Spleen (tissue), 11 donors: ENCODE results near the gene P2RY12. TPM values are rescaled to one million over a fixed set of nuclear protein-coding genes. Genes with fewer than 3 reads are reported as not detected.

ENCODE experiments used
- DNase-seq: peaks from one replicate; pipeline ENCODE4 v3.0.0-alpha.2; 2020
- H3K27ac ChIP-seq, 8 donors: fragments of 200-600 bp; sonication (generic) in 7 of 8; 1 replicate in 4 of 8; 2 replicates in 4 of 8; pipeline versions ENCODE4 v1.5.0 to v1.8.0; 2016 to 2021; ENCODE audit warnings: inconsistent platforms in 4 of 8, mild to moderate bottlenecking in 4 of 8, moderate library complexity in 1 of 8
- H3K27me3 ChIP-seq, 7 donors: fragments of 200-600 bp; sonication (generic) in 6 of 7; replicated peaks in 1 of 7; 1 replicate in 4 of 7; 2 replicates in 3 of 7; pipeline versions ENCODE4 v1.5.0 to v1.8.0; 2016 to 2021; ENCODE audit warnings: inconsistent platforms in 3 of 7, mild to moderate bottlenecking in 1 of 7
- H3K36me3 ChIP-seq, 6 donors: fragments of 200-600 bp; sonication (generic) in 5 of 6; 1 replicate in 4 of 6; 2 replicates in 2 of 6; pipeline versions ENCODE4 v1.5.0 to v1.8.0; 2016 to 2021; ENCODE audit warnings: inconsistent platforms in 2 of 6
- H3K4me1 ChIP-seq, 6 donors: fragments of 200-600 bp; sonication (generic) in 5 of 6; 1 replicate in 3 of 6; 2 replicates in 3 of 6; pipeline versions ENCODE4 v1.5.0 to v1.8.0; 2016 to 2021; ENCODE audit warnings: inconsistent platforms in 3 of 6
- H3K4me3 ChIP-seq, 8 donors: fragments of 200-600 bp; sonication (generic) in 7 of 8; 1 replicate in 4 of 8; 2 replicates in 4 of 8; pipeline versions ENCODE4 v1.5.0 to v1.8.0; 2016 to 2021; ENCODE audit warnings: inconsistent platforms in 4 of 8, mild to moderate bottlenecking in 4 of 8, moderate library complexity in 2 of 8
- H3K9me3 ChIP-seq, 8 donors: fragments of 200-600 bp; sonication (generic) in 7 of 8; 1 replicate in 4 of 8; 2 replicates in 4 of 8; pipeline versions ENCODE4 v1.5.0 to v1.8.0; 2016 to 2021; ENCODE audit warnings: inconsistent platforms in 4 of 8
- CTCF ChIP-seq, 11 experiments: fragments of 200-600 bp in 7 of 11; fragments of 450-650 bp in 4 of 11; sonication (generic) in 4 of 11; IDR thresholded peaks in 8 of 11; conservative IDR thresholded peaks in 3 of 11; 1 replicate in 7 of 11; 2 replicates in 4 of 11; pipeline versions ENCODE4 v1.4.0 to v1.8.0; 2016 to 2021; ENCODE audit warnings: antibody characterized with exemption in 11 of 11, inconsistent platforms in 4 of 11, mild to moderate bottlenecking in 1 of 11
- POLR2A ChIP-seq, 3 donors: fragments of 450-650 bp; IDR thresholded peaks; one replicate each; pipeline ENCODE4 v1.5.1; 2017; ENCODE audit warnings: antibody characterized with exemption in 3 of 3, mild to moderate bottlenecking in 1 of 3
- POLR2AphosphoS5 ChIP-seq, 3 donors: sonication (generic); formaldehyde crosslinking; IDR thresholded peaks; one replicate each; pipeline ENCODE4 v1.5.1; 2017; ENCODE audit warnings: antibody characterized with exemption in 3 of 3
- WGBS, 5 donors: extraction: QIAGEN DNeasy Blood & Tissue Kit in 3 of 5; methylation state at CpG; one replicate each; pipeline versions ENCODE4 v1.1.5 to v1.1.7; 2013 to 2018; 5-methylcytosine and 5-hydroxymethylcytosine counted together
- intact Hi-C: fragments of 100-400 bp; cut with DNase I; formaldehyde crosslinking; loops from one replicate; pipeline ENCODE4 v1.15.0; 2023; ENCODE audit warnings: low total_unique reads
- polyA plus RNA-seq, 3 donors: library from polyadenylated mRNA; stranded (reverse); fragments of 200-250 nt; gene quantifications; one replicate each; pipeline ENCODE4 v1.2.1, GENCODE V29; 2013
- total RNA-seq, 7 donors: library from RNA; depleted of rRNA in 3 of 7; stranded (reverse); fragments of >200 nt in 3 of 7; fragmentation: NEBNext Ultra II Directional in 4 of 7; extraction: Animal tissue kit (Norgen Biotek cat#: 25700) in 4 of 7; gene quantifications; one replicate each; pipeline versions ENCODE4 v1.1.0 to v1.2.1, GENCODE V29; 2016 to 2021
- donor health status: healthy with polysubstance abuse.
- donor health status: DM: no; HTN: no; CAD: no; lungs with moderate emphysema.
- donor health status: DM: no; HTN: no; CAD: no.
- donor health status: Bipolar disorder and iron deficiency.
- donor health status: healthy.
- donor health status: DM: no; HTN: no; CAD: no.
- donor health status: DM: yes; HTN: yes; CAD: no.

Gene P2RY12
- total and polyA plus RNA-seq, 10 donors, result 0.78 to 19.2 (median 6.7) TPM

- WGBS, 5 donors, result 65 to 97% (median 92%) methylated on average over 2 of the region's 2 CpGs
- Histone ChIP-seq H3K27me3 (no peaks in the 10 kb centered on the region), H3K9me3 (no peaks in the 10 kb centered on the region), H3K36me3 (no peaks in the 10 kb centered on the region), H3K27ac (no peak overlapping the region), H3K4me1 (peaks cover 0 to 9% (median 0%) of the 10 kb centered on the region in 6 donors), H3K4me3 (no peak overlapping the region)
- intact Hi-C loops, result no loop called here
- DNase-seq, result no peak
- no peak for TF ChIP-seq POLR2AphosphoS5 (IDR thresholded peaks at IDR 0.05)
- TF ChIP-seq POLR2A (IDR thresholded peaks at IDR 0.05), result no peak
- TF ChIP-seq CTCF (IDR thresholded peaks at IDR 0.05 in 8 of 11, conservative IDR thresholded peaks at IDR 0.05 in 3 of 11), result no peak
Observed at GRCh38 chr3:151315136-151315535, 69.4 kb downstream of the P2RY12 start.

DNA sequence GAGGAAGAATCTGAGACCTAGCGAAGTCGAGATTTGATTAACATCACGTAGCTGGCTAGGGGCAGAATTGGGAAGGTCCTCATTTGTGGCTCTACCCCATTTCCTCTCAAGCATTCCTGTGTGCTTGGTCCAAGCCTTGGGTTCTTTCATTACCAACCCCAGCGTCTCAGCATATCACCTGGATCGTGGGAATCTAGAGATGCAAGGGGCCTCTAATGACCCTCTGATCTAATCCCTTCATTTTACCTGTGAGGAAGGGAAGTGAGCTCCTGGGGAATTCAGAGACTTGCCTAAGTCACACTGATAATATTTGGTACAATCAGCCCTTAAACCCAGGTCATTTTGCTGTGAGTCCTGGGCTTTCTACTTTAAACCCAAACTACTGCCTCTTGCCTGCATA is 70.0 kb downstream of the P2RY12 start:
- peaks cover 0 to 9% (median 0%) of the 10 kb centered on the region in 6 donors for H3K4me1 ChIP-seq
- no peak overlapping the region for H3K27ac ChIP-seq
- no peaks in the 10 kb centered on the region for H3K36me3 ChIP-seq
- TF ChIP-seq POLR2A (IDR thresholded peaks at IDR 0.05) (no peak), CTCF (IDR thresholded peaks at IDR 0.05 in 8 of 11, conservative IDR thresholded peaks at IDR 0.05 in 3 of 11) (no peak), POLR2AphosphoS5 (IDR thresholded peaks at IDR 0.05) (no peak)
- no peak for DNase-seq
- H3K27me3 ChIP-seq, result no peaks in the 10 kb centered on the region
- intact Hi-C loops, result no loop called here
- no peaks in the 10 kb centered on the region for H3K9me3 ChIP-seq
- H3K4me3 ChIP-seq, result no peak overlapping the region
- 86 to 96% (median 93%) methylated on average over 5 of the region's 5 CpGs for WGBS, 5 donors

DNA sequence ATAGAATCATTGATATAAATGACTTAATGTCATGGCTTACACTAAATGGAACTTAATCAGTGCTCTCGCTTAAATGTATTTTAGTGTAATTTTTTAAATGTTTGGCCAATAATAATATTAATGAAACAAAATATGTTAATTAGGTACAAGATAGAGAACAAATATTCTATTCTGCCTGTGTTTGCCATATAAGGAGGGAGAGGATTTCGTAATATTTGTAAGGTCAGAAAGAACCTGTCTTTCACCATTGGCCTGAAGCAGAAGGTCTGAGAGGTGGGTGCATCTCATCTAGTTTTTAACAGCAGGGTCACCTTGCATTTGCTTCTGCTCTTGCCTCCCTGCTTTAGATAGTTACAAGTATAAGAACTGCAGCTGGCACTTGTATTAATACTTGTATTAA is 70.4 kb downstream of the P2RY12 start:
- Histone ChIP-seq H3K9me3 (no peaks in the 10 kb centered on the region), H3K4me1 (peaks cover 0 to 9% (median 0%) of the 10 kb centered on the region in 6 donors), H3K27me3 (no peaks in the 10 kb centered on the region), H3K4me3 (no peak overlapping the region), H3K36me3 (no peaks in the 10 kb centered on the region), H3K27ac (no peak overlapping the region)
- intact Hi-C loops, result no loop called here
- TF ChIP-seq POLR2A (IDR thresholded peaks at IDR 0.05) (no peak), POLR2AphosphoS5 (IDR thresholded peaks at IDR 0.05) (no peak), CTCF (IDR thresholded peaks at IDR 0.05 in 8 of 11, conservative IDR thresholded peaks at IDR 0.05 in 3 of 11) (no peak)
- DNase-seq, result no peak
- whole genome bisulfite sequencing, 5 donors, result 65 to 92% (median 88%) methylated on average over 2 of the region's 2 CpGs

DNA sequence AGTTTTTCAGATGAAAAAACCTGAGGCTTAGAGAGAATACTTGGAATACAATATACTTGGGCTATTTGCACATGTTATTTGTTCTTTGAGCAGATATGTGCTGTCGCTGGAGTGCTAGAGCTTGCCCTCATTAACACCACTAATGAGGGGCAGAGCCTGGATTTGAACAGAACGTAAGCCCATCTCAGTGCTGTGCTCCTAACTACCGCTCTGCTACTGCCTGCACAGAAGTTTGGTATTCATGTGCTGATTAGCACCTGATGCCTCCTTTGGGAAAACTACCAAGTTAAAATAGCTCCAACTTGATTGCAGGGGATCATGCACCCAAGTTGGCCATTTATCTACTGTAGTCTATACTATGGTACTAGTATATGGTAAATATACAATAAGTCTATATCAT is 71.6 kb downstream of the P2RY12 start:
- no peaks in the 10 kb centered on the region for H3K36me3 ChIP-seq
- no peak overlapping the region for H3K27ac ChIP-seq
- TF ChIP-seq CTCF (IDR thresholded peaks at IDR 0.05 in 8 of 11, conservative IDR thresholded peaks at IDR 0.05 in 3 of 11), result no peak
- TF ChIP-seq POLR2AphosphoS5 (IDR thresholded peaks at IDR 0.05), result no peak
- no peak for TF ChIP-seq POLR2A (IDR thresholded peaks at IDR 0.05)
- DNase-seq, result no peak
- peaks cover 0 to 1% (median 0%) of the 10 kb centered on the region in 6 donors for H3K4me1 ChIP-seq
- intact Hi-C loops, result no loop called here
- no peak overlapping the region for H3K4me3 ChIP-seq
- H3K9me3 ChIP-seq, result no peaks in the 10 kb centered on the region
- WGBS, 5 donors, result 92 to 96% (median 95%) methylated on average over 3 of the region's 3 CpGs
- no peaks in the 10 kb centered on the region for H3K27me3 ChIP-seq
